GF-D8 (cell line): Measurements from ENCODE around the gene GCC1.
"Not testable (repeated sequence)": the region's sequence is repeated elsewhere in the genome, so short reads cannot be mapped to it uniquely, and the experiment has no call there.

ENCODE experiments used
- DNase-seq: peaks from one replicate; lab custom pipeline; 2025; lab: John Stamatoyannopoulos, UW

The GCC1 gene

DNA sequence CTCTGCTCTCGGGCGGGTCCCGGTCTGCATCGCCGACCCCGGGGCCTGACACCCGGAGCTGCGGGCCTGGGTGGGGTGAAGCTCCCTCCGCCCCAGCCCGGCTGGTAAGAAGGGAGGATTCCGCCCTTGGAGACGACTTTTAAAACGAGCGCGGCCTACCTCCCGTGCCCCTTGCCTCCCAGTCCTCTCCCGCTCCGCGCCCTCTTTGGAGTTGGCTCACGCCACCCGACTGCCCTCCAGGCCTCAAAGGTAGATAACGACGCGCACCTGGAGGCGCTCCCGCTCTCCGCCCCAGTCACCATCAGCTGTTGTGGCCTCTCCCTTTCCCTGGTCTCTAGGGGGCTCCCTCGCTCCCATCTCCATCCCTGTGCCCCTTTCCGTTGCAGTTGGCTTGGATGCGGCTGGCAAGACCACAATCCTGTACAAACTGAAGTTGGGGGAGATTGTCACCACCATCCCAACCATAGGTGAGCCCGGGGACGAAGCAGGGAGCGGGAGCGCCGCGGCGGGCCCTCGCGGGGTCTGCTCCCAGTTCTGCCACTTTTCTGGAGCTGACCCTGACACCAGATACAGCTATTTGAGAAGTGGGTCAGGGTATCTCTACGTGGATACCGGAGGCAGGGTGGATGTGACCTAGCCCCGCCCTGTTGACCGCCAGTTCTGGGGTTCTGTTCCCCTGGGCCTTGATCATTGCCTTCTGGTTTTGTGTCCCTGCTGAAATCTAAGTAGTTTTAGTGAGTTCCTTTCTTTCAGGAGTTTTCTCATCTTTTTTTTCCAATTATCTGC lies 3.5 kb upstream of the GCC1 start:
- DNase-seq: no peak

DNA sequence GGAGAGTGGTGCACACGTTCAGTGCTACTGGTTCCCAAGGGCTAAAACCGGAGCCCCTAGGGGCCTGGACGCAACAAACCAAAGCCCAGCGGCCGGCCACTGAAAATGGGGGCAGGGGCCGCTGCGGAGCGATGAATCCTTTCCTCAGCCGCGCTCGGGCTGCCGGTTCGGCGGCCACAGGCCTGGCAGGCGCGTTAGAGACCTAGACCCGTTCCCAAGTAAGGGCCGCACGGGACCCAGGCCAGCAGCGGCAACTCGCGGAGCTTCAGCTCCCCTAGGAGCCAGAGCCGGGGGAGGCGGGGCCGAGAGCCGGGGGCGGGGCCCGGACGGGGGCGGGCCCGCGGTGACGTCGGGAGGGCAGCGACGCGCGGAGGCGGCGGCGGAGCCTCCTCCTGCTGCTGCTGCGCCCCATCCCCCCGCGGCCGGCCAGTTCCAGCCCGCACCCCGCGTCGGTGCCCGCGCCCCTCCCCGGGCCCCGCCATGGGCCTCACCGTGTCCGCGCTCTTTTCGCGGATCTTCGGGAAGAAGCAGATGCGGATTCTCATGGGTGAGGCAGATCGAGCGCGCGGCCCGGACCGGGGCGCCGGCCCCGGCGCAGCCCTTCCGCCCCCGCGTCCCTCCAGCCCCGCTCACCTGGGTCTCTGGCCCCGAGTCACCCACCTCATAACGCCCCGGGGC lies 2.8 kb upstream of the GCC1 start, which contains the start of gene ARF5:
Gene ARF5, plus strand, starts transcription at position 393 of the 678 bp plus-strand sequence. Its CDS starts 88 bp downstream, at position 481.
- DNase-seq: peak; percentile 48

DNA sequence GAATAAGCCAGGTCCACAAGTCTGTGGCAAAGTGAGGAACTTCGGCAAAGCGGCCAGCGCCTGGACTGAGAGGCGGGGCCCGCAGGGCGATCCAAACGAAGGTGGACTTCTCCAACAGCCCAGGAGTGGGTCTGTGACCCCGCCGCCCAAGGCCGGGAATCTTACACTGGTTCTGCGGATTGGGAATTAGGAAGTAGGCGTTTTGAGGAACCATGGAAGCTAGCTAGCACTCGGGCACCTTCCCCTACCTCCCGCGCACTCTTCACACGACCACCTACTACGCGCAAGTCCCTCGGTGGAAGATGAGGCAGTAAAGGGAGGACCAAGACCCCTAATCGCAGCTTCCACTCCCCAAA lies 2.2 kb upstream of the GCC1 start:
- no peak for DNase-seq

DNA sequence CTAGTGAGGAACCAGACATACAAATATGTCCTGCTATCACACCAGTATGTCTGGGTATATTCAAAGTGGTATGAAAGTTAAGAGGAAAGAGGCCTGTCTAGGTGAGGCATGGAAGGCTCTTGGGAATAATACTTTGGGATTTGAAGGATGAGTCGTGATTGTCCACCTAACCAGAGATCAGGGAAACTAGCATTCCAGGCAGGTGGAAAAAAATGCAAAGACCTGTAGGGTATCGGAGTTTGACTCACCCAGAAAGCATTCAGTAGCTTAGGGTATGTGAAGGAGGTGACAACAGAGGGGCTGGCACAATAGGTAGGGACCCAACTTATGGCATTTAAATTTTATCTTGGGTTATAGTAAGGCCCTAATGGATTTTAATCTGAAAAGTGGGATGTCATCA lies 950 bp upstream of the GCC1 start:
- no peak for DNase-seq

DNA sequence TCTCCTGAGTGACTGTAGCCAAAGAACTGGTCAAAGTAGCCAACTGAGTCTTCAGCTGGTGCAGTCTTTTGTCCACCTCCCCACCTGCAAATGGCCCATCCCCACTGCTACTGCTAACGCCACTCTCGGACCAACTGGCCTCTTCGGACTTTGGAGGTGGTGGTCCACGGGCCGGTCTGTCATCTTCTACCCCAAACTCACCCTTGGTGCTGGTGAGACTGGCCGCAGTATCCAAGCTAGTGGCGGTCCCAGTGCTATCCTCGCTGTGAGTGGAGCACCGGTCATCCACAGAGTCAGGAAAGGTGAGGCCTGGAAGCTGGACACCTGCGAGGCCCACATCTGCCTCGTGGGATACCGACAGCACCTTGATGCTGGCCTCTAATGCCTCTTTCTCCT lies 750 bp downstream of the GCC1 start:
- no peak for DNase-seq

DNA sequence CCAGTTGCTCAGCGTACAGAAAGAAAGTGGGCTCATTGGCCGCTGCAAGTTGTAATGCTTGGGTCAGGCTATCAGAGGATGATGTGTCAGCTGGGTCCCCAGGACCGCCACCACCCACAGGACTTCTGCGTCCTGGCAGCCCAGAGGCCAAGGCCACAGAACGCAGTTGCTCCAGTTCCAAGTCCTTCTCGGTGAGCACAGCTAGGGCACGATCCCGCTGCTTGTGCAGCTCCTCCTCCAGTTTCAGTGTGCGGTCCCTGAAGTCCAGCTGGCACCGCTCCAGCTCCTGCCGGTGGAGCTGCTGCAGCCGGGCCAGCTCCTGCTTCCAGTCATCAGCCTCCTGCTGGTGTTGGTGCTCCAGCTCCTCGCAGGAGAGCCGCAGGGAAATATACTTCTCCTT lies 3.0 kb downstream of the GCC1 start:
- DNase-seq: no peak

DNA sequence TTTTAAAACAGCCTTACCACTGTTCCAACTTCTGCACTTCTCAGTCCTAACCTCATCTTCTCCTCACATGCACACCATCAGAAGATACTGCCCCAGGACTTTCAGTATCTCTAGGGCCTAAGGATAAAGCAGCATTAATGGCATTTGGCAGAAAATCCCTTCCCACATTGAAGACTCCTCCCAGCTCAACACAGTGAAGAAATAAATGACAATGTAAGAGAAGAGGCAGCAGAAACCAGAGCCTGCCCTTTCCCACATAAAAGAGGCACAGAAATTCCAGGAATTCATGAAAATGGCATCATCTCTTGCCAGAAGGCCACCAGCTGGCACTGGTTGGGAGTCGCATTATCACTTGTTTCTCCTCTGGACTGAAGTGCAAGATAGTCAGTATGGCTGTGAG lies 3.7 kb downstream of the GCC1 start:
- no peak for DNase-seq

DNA sequence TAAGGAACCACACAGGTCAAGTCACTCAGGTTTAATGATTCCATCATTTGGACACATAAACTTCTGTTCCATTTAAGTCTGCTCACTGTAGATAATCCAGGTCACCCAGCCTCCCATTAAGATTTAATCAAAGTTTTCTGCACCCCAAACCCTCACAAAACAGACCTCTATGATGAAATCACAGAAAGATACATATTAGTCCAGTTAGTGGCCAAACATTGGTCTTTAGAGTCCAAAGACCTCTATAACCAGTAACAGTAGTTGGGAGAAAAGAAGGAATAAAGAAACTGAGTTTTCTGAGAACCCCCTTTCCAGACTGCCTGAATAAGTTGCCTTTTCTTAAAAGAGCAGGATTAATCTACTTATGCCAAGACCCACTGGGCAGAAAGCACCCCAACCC lies 4.8 kb downstream of the GCC1 start:
- DNase-seq: no peak

DNA sequence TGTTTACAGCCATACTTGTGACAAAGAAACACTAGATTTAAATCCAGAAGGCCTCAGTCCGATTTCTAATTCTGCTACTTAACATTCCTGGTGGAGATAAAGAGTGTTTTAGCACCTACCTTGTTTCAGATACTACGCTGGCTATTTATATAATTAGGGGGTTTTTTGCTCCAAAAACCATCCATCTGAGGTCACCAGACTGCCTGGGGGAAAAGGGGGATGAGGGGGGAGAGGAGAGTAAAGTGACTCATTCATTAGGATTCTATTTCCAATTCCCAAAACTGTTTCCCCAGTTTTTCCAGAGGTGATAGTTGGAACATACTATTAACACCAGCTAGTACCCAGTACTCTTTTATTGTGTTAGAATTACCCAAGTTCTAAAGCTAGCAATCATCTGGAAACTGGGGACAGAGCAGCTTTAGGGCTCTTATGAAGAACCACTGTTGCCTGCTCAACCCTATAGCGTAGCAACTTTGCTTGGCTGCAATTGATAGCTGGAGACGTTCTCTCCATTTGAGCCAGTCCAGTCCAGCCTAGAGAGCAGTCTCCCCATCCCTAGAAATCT lies 6.6 kb downstream of the GCC1 start:
- DNase-seq: no peak

DNA sequence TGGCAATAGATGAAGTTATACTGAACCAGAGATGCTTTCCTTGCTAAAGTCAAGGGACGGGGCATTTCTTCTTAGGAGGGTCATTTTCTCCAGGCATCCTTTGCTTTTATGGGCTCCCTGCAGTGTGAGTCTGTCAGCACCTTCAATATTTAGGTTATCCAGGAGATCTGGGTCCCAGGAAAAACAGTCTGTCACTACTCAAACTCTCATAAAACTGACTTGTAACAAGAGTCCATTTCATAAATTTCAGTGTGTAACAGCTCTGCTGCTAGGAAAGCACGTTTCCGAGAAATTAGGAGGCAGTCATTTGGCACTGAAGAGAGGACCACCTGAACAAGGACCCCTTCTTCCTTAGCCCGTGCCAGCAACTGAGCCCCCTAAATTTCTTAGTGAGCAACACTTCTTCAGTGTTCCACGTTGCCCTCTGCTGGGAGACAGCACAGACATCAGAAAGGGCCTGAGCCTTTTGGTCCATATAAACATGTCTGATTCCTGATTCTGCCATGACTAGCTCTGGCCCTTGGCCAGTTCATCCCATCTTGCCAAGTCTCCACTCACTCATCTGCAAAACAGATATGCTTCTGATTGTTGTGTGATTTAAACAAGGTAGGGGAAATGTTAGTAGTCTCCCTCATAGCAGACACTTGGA lies 7.2 kb downstream of the GCC1 start:
- DNase-seq: no peak

DNA sequence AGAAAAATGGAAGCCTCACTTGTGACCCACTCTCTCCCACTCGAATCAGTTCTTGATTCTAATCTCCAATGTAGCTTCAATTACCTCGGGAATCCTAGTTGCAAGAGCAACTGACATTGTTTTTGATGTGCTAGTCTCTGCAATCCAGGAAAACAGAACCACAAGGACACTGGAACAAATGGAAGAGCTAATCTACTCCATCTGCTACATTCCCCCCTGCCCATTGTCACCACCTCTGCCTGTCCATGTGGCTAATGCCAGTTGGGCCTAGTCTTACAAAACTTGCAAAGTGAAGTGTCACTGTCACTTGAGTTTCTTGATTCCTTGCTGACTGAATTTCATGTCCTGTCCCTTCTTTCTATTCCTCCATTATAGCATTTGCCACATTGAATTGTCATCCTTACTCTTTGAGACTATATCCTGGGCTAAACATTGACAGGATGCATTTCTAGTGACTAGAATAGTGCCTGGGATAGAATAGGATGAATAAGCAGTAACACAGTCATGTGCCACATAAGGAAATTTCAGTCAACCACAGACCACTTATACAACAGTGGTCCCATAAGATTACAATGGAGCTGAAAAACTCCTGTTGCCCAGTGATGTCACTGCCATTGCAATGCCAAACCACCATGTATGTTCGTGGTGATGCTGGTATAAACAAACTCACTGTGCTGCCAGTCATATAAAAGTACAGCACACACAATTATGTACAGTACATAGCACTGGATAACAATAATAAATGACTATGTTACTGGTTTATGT lies 13.5 kb downstream of the GCC1 start:
- DNase-seq: no peak

DNA sequence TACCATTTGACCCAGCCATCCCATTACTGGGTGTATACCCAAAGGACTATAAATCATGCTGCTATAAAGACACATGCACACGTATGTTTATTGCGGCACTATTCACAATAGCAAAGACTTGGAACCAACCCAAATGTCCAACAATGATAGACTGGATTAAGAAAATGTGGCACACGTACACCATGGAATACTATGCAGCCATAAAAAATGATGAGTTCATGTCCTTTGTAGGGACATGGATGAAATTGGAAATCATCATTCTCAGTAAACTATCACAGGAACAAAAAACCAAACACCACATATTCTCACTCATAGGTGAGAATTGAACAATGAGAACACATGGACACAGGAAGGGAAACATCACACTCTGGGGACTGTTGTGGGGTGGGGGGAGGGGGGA lies 17.4 kb downstream of the GCC1 start:
- not testable (repeated sequence) for DNase-seq

DNA sequence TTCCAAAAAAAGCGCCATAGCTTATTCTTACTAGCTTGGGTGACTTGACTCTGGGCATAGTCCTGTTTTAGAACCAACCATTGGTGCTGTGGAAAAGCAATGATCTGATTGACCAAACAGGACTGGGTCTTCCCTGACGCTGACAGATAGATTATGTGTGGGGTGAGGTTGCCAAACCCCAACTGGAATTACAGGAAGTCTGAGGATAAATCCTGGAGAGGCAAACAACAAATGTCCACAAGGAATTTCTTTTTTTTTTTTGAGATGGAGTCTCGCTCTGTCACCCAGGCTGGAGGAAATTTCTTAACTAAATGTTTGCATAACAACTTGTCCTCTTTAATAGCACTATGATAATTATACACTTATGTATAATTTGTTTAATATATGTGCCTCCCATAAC lies 19.2 kb downstream of the GCC1 start:
- no peak for DNase-seq

DNA sequence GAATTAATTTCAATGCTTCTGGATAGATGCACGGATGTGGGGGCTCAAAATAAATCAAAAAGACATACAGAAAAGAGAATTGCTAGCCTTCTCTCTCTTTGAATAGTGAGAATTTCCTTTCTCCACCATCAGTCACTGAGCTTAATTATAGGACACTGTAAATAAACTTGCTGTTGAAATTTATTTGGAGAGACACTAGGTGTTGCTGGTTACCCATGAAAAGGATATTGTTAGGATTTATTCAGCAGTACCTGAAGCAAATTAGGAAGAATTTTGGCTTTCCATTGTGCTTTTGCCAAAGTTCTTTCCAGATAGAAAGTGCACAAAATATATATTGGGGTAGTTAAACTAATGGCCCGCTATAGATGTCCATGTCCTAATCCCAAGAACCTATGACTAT lies 27.6 kb downstream of the GCC1 start:
- DNase-seq: no peak

DNA sequence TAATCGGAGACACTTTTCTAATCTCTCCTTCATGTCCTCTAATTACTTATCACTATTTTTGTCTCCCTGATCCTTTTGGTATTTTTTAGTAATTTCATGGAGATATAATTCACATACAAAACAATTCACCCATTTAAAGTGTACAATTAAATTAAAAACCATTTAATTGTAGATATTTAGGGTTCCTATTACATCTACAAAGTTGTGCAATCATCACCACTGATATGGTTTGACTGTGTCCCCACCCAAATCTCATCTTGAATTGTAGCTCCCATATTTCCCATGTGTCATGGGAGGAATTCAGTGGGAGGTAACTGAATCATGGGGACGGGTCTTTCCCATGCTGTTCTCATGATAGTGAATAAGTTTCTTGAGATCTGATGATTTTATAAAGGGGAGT lies 29.0 kb downstream of the GCC1 start:
- DNase-seq: no peak

DNA sequence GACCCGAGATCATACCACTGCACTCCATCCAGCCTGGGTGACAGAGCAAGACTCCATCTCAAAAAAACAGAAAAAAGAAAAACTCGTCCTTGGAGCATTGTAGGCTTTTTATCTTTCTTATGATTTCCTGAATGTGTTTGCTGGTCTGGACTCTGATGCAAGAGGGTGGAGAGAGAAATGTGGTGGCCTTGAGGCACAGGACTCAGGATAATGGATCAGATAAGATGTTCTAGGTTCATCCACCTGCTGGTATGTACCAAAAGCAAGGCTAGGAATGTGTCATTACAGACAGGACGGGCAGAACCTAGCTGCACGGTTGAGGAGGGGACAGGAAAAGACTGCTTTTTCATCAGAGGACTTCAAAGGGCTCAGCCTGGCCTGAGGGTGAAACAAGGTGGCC lies 33.5 kb downstream of the GCC1 start:
- DNase-seq: no peak

DNA sequence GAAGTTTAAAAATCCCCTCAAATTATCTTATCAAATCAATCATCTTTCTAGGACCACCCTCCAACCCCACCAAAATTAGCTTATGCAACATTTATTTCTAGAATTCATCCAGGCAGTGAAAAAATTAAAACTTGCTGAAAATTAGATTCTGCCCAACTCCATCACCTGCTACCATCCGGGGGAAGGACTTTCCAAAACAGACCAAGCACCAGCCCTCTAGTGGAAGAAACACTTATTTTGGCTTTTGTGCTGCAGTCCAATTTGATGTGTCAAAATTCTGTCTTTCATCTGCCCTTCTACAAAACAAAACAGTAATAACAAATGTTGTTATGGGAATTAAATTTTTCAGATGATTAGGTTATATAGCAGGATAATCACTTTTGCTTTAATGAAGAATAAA lies 35.1 kb downstream of the GCC1 start:
- no peak for DNase-seq

DNA sequence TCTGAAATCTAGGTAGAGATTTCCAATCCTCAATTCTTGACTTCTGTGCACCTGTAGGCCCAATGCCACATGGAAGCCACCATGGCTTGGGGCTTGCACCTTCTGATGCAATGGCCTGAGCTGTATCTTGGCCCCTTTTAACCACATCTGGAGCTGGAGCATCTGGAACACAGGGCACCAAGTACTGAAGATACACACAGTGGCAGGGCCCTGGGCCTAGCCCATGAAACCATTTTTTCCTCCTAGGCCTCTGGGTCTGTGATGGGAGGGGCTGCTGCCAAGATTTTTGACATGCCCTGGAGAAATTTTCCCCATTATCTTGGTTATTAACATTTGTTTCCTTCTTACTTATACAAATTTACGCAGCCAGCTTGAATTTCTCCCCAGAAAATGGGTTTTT lies 39.1 kb downstream of the GCC1 start:
- no peak for DNase-seq

DNA sequence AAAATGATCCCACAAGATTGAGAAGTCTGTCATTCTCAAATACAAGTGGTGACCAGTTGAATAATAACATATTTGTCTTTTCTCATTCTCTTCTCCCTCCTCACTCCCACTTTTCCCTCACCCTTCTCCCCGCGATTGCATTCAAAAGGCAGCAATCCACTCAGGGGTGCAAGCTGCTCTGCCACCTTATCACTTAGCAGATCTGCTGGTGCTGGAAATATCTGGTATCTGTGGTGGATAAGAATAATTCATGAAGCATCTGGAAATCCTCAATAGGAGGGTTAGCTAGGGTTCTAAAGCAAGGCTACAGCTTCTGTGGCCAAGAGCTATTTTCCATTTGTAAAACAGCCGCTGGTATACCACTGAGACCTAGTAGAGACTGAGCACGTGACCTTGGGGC lies 43.8 kb downstream of the GCC1 start:
- DNase-seq: no peak

DNA sequence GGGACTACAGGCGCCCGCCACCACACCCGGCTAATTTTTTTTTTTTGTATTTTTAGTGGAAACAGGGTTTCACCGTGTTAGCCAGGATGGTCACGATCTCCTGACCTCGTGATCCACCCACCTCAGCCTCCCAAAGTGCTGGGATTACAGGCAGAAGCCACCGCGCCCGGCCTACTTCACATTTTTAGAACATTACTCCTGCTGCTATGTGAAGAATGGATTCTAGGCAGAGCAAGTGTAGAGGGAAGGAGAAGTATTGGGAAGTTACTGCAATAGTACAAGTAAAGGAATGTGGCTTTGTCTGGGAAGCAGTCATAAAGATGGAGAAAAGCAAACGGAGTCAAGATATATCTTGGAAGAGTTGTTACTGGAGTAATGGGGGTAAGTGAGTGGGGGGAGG lies 44.9 kb downstream of the GCC1 start:
- DNase-seq: not testable (repeated sequence)

DNA sequence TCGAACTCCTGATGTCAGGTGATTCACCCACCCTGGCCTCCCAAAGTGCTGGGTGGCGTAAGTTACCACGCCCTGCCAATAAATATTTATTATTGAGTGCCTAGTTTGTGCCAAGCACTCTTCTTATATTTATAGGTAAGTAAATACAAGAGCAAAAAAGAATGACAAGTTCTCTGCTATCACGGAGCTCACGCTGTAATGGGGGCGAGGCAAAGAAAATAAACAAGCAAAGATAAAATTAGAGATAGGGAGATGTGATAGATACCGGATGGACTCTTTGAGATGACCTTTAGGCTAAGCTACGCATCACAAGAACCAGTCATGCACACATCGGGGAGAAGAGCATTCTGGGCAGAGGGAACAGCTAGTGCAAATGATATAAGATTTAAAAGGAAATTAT lies 46.3 kb downstream of the GCC1 start:
- no peak for DNase-seq

DNA sequence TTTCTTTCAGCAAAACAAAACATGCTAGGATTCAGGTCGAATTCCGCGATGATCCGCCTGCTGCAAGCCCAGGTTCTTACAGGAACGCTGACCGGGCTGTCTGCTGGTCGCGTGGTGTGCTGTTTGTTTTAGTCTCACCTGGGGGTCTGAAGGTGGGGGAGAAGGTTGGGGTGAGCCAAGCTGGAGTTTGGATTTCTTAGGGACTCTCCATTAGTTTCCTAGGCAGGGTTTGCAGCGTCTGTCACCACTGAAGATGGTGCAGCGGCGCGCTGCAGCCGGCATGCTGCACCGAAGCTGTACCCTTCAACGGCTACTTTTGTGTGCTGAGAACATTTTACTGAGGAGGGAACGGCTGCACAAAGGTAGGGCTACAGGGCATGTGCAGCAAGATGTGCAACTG lies 48.7 kb downstream of the GCC1 start:
- DNase-seq: no peak

DNA sequence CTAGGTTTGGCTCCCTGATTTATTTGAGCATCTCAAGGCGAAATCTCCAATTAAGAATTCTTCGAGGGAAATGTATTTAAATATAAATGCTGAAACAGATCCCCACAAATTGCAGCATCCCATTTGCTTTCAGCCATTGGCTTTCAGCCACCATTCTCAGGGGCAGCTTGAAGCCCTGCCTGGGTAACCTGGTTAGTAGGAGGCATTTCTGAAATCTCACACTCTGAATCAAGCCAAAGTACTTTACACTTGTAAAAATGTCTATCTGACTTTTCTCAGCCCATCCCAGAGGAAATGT lies 49.1 kb downstream of the GCC1 start:
- DNase-seq: no peak
